ENCODE results near the gene CD24. TPM values are rescaled to one million over a fixed set of nuclear protein-coding genes. Genes with fewer than 3 reads are reported as not detected.

Gene CD24
- total and polyA plus RNA-seq, 2 of the 8 experiments (the other 6 are each of a cell fraction or from before 2014, with no cell fraction given), result 2,134 to 2,327 TPM

DNA sequence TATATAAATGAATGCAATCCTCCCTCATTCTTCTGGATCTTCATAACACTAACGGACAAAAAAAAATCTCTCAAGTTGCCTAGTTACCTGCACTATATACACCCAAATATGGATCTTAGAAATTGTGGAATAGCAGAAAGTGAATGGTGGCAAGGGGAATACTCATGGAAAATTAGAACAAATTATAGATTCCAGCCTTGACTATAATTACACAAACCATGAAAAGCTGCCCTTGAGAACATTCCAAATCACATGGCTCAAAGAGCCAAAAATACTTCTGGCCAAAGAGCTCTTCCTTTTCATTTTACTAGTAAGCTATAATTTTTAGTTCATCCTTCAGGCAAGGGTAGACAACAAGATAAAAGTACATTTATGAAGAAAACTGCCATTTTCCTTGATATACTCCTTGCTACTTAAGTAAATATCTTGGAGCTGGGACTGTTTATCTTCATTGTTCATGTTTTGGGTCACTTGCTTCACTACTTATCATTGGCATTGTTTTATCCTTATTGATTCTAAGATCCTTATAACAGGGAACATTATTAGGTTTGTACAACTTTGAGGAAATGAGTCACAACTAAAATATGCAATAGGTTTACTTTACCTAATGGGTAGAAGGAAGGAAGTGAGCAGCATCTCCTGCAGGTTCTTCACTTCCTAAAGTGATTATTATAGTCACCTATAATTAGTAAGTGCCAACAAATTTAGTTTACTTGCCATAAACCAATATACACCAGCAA lies 47.1 kb upstream of the CD24 start (continued):
- TF ChIP-seq CTBP2 (IDR thresholded peaks at IDR 0.05; ENCODE audit: borderline replicate concordance, insufficient read depth, insufficient read length, low read length) (no peak), SP4 (IDR thresholded peaks at IDR 0.05; ENCODE audit: low read length) (no peak), CHD2 (IDR thresholded peaks at IDR 0.05; ENCODE audit: low read length) (no peak), NANOG (IDR thresholded peaks at IDR 0.05; ENCODE audit: insufficient read depth, low read depth, low read length, poor library complexity, severe bottlenecking) (no peak), GTF2F1 (IDR thresholded peaks at IDR 0.05; ENCODE audit: borderline replicate concordance, low read depth, low read length) (no peak)

Data from H1 (cell line).